Stimulated activated CD8-positive, alpha-beta memory T cell treated with anti-CD3 and anti-CD28 coated beads, Interleukin-4, amount 100 ng/mL, for 1 hour (primary cell): ENCODE measurements around the gene PTPRG.

Experiments
- DNase-seq, 2 donors: peaks; one replicate each; pipeline ENCODE4 v3.0.0-alpha.2; 2020; ENCODE audit warnings: low read depth in 2 of 2, low spot score in 1 of 2

PTPRG gene

DNA sequence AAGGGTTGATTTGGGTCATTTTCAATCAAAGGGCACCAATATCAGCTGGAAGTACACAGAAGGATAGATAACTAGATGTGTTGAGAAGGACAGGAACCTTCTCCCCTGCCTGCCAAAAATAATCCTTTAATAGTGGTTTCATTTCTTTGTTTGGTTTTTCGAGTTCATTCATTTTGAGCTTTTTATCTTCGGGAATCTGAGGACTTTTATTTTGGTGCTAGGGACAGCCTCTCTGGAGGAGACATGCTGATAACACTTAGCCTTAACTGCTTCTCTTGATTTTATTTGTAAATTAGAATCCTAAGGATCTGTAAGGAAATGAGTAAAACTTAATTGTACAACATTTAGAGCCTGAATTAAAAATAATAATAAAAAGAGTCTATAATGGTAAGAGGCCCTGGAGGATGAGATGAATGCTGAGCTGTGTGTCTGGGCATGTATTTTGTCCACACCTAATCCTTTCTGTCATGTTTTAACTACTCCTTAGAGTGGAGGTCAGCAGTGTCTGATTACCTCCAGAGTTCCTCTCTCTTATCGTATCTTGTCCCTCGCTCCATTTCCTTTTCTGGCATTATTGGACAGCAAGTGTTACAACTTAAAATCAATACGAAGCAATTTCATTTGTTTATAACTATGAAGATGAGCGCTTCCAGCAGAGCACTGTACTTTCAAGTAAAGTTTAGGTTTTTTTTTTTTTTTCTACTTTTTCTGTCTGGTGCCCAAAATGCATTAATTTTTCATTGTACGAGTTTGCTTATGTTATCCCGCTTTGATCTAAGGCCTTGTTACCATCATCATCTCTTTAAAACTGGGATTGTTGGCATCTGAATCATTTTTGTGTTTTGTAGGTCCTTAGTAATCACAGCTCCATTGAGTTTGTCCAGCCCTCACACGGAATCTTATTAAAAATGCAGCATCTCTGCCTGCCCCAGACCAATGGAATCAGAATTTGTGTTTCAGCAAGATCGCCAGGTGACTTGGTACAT is 22.8 kb downstream of the PTPRG start:
- DNase-seq = no peak

DNA sequence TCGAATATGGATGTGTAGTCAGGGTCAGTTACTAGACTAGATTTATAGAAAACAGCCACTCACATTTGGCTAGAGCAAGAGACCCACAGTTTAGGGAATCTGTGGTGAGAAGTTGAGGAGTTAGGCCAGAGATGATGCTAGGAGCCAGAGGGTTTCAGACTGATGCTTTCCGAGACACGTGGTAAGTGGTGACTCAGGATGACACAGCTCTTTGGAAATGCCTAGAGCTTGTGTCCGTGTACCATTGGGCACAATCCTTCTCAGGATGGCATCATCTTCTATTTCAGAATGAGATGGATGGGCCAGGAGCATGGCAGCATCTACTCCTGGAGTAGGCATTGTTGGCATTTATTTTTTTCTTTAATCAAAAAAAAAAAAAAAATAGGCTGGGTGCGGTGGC is 28.5 kb downstream of the PTPRG start:
- DNase-seq = no peak

DNA sequence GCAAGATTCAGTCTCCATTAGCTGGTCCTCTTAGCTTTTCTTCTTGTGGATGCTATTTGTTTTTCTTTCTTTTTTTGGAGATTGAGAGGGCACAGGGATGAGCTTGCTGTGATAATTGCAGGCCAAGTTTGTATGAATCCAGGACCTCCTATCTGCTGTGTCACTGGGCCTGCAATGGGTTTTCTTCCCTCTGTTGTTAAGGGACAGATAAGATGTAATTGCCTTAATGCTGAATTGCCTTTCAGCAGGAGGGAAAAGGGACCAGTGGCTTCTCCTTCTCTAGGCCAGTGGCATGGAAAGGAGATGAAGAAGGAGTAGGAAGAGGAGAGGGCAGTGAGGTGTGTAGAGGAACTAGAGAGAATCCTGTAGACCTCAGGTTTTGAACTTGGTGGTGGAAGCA is 29.9 kb downstream of the PTPRG start:
- DNase-seq = no peak

- DNase-seq = no peak
These were observed 32.2 kb downstream of the PTPRG start for GRCh38 chr3:61593446-61594029.

- DNase-seq = no peak
These were observed 33.0 kb downstream of the PTPRG start for GRCh38 chr3:61594144-61594963.

DNA sequence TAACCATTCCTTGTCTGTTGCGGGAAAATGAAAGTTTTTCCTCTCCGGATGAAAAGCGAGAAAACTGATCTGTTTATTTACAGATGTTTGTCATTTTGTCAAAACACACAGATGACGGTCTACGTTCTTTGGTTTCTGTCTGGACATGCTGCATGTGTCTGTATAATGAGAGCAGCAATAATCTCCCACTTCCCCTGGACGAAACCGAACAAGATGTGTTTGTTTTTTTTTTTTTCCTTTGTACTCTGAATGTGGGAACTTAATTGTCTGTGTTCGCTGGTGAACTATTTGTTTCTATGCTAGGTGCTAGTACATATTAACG is 33.6 kb downstream of the PTPRG start:
- DNase-seq = no peak

GRCh38 chr3:61595288-61595687 is 33.9 kb downstream of the PTPRG start:
- DNase-seq = no peak

GRCh38 chr3:61595826-61596225 is 34.5 kb downstream of the PTPRG start:
- no peak for DNase-seq

DNA sequence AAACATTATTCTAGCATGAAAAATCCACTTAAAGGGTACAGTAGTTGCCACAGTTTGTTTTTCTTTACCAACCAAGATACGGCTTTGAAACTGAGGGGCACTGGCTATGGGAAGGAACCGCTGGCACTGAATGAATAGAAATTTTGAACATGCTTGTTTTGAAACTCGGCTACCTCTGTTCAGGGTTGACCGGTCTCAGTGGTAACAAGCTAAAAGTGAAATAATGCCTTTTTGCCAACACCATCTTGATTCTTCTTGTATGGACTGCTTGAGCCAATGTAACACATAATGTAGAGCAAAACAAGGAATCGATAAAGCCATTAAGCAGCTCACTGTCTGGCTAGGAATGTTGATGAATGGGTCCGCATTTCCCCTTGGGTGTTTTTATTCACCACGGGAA is 36.5 kb downstream of the PTPRG start:
- DNase-seq = no peak

DNA sequence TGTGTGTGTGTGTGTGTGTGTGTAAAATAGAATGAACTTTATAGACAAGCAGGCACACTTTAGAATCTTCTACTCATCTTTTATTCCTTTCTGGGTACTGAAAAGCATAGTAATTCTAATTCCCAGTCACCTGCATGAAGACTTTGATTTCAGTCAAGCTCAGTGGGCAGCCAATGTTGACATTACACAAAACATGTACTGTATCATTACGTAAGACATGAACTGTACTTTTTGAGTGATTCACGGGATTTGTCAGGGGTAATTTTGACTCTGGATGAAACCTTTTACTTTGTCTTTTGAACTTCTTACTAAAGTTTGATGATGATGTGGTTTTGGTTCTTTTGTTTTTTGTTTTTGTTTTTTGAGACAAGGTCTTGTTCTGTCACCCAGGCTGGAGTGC is 38.8 kb downstream of the PTPRG start:
- no peak for DNase-seq

DNA sequence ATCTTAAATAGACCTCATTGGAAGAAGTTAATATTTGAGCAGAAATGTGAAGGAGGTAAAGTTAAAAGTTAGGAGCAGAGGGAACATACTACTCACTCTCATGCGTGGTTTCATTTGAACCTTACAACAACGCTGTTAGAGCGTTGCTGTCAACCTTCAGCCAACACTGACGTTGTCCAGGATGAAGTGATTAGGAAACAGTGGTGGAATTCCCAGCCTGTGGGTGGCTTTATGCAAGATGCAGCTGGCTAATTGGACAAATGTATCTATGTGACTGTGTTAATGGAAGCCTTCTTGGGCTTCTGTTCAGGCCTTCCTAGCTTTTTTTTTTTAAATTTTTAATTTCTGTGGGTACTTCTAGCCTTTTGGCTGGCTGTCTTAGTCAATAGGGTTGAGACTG is 40.5 kb downstream of the PTPRG start:
- no peak for DNase-seq

- no peak for DNase-seq
These were observed 41.1 kb downstream of the PTPRG start for GRCh38 chr3:61602466-61602865.

GRCh38 chr3:61605589-61606175 is 44.3 kb downstream of the PTPRG start:
- no peak for DNase-seq

DNA sequence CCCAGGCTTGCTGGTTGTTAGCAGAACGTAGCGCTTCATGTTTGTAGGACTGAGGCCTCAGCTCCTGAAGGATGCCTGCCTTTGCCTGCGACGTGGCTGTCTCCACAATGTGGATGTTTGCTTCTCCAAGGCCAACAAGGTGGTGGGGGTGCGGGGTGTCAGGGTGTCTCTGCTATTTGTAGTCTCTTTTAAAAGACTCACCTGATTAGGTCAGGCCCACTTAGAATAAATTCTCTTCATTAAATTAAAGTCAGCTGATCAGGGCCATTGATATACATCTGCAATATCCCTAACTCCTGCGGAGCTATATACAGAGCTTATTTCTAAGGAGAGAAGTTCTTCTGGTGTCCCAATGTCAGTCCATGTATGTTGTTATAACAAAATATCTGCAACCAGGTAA is 44.8 kb downstream of the PTPRG start:
- DNase-seq = no peak

DNA sequence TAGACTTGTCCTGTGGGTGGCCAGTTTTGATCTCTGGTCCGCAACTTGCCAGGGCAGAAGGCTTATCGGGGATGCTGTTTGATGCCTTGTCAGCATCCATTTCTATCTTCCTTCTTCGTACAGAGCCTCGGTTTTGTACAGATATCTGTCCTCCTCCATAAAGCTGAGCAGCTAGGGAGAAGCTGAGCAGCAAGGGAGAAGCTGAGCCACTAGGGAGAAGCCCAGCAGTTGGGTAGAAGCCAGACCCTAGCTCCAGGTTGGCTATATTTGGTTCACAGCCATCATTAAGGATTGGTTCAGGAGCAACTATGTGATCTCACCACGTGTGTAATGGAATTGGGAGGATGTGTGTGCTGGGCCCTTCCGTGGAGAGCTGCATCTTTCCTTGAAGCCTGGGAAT is 46.7 kb downstream of the PTPRG start:
- DNase-seq = no peak

DNA sequence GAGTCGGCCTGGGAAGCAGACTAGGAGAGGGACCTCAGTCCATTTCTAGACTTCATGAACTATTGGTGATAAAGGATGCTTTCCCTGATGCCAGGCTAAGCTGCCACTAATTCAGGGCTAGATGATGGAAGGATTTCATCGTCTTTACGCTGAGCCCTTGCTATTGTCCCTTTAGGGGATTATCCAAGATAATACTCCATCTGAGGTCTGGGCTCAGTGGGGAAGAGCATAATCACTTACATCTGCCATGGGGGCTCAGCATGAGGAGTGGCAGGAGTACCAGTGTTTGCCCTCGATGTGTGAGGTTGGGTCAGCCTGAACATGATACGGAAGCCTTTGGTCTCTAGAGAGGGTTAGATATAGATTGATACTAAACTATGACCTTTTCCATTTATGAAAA is 47.3 kb downstream of the PTPRG start:
- DNase-seq = no peak

DNA sequence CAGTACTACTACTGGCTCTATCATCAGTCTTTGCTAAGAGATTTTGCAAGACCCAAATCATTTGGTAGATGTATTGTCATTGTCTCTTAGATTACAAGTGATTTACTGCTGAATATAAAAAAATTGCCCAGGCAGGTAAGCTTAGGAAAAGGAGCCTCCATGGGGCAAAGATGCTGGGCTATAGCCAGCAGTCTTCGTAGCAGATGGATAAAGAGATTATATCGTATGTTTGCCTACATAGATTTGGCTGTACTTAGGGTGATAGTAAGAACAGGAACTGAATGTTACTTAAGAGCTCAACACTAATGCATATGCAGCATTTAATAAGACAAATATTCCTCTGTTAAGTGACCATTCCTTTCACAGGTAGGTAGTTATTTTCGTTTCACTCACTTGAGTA is 48.9 kb downstream of the PTPRG start:
- no peak for DNase-seq

GRCh38 chr3:61612211-61613194 is 51.1 kb downstream of the PTPRG start:
- no peak for DNase-seq

GRCh38 chr3:61613666-61614065 is 52.3 kb downstream of the PTPRG start:
- no peak for DNase-seq

DNA sequence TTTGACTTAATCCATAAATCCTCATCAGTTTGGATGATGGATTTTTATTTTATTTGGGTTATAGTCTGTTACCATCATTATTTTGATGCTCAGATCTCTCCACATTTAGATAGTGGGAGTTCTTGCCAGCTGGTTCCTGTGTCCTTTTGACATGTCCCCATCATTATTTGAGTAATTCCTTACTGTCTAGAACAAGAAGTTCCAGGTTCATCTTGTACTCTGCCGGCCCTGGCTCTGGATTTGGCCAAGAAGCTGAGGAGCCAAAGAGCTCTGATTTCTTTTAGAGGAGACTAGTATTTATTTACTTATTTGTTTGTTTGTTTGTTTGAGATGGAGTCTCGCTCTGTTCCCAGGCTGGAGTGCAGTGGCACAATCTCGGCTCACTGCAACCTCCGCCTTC is 54.3 kb downstream of the PTPRG start:
- DNase-seq = no peak
